Measurements from ENCODE around the gene CAPN15.

The CAPN15 gene

GRCh38 chr16:554640-555365 lies 27.3 kb downstream of the CAPN15 start:
- no peak overlapping the region for H3K27ac ChIP-seq
- no peak for TF ChIP-seq CTCF (IDR thresholded peaks at IDR 0.05; ENCODE audit: low read depth, low read length, missing control alignments)
- peak overlapping the region; percentile 27 for H3K4me3 ChIP-seq (ENCODE audit: low read depth, low read length)
- DNase-seq, result no peak
- in situ Hi-C loops (cut with HindIII; ENCODE audit: low pct_ligation_motif_present, low sequenced_read_pairs), result no loop called here
- H3K27me3 ChIP-seq (replicated peaks), result peaks cover 16% of the 10 kb centered on the region
- peaks cover 15% of the 10 kb centered on the region for H3K36me3 ChIP-seq (replicated peaks)

- Histone ChIP-seq H3K36me3 (replicated peaks) (peaks cover 11% of the 10 kb centered on the region), H3K27ac (no peak overlapping the region), H3K4me3 (ENCODE audit: low read depth, low read length) (no peak overlapping the region), H3K27me3 (replicated peaks) (peaks cover 22% of the 10 kb centered on the region)
- TF ChIP-seq CTCF (IDR thresholded peaks at IDR 0.05; ENCODE audit: low read depth, low read length, missing control alignments), result peak; percentile 3
- DNase-seq, result no peak
- in situ Hi-C loops (cut with HindIII; ENCODE audit: low pct_ligation_motif_present, low sequenced_read_pairs), result no loop called here
These were observed 28.3 kb downstream of the CAPN15 start for GRCh38 chr16:555528-556473.

- Histone ChIP-seq H3K36me3 (replicated peaks) (peaks cover 11% of the 10 kb centered on the region), H3K27ac (no peak overlapping the region), H3K27me3 (replicated peaks) (peaks cover 30% of the 10 kb centered on the region), H3K4me3 (ENCODE audit: low read depth, low read length) (no peak overlapping the region)
- in situ Hi-C loops (cut with HindIII; ENCODE audit: low pct_ligation_motif_present, low sequenced_read_pairs), result no loop called here
- no peak for TF ChIP-seq CTCF (IDR thresholded peaks at IDR 0.05; ENCODE audit: low read depth, low read length, missing control alignments)
- no peak for DNase-seq
These were observed 29.1 kb downstream of the CAPN15 start for GRCh38 chr16:556474-557173.

GRCh38 chr16:557463-558297 lies 30.2 kb downstream of the CAPN15 start:
- no peak for TF ChIP-seq CTCF (IDR thresholded peaks at IDR 0.05; ENCODE audit: low read depth, low read length, missing control alignments)
- H3K27me3 ChIP-seq (replicated peaks), result peaks cover 36% of the 10 kb centered on the region

More at GRCh38 chr16:557463-558297, 30.2 kb downstream of the CAPN15 start:
- no peak overlapping the region for H3K27ac ChIP-seq
- no peak overlapping the region for H3K4me3 ChIP-seq (ENCODE audit: low read depth, low read length)
- in situ Hi-C loops (cut with HindIII; ENCODE audit: low pct_ligation_motif_present, low sequenced_read_pairs), result no loop called here
- no peak for DNase-seq
- peaks cover 4% of the 10 kb centered on the region for H3K36me3 ChIP-seq (replicated peaks)
